DMS53 (cell line): ENCODE measurements around the gene PPM1E.
"Not testable (repeated sequence)": the region's sequence is repeated elsewhere in the genome, so short reads cannot be mapped to it uniquely, and the experiment has no call there.

Source experiments
- DNase-seq: peaks from one replicate; lab custom pipeline; 2025; lab: John Stamatoyannopoulos, UW

PPM1E gene

DNA sequence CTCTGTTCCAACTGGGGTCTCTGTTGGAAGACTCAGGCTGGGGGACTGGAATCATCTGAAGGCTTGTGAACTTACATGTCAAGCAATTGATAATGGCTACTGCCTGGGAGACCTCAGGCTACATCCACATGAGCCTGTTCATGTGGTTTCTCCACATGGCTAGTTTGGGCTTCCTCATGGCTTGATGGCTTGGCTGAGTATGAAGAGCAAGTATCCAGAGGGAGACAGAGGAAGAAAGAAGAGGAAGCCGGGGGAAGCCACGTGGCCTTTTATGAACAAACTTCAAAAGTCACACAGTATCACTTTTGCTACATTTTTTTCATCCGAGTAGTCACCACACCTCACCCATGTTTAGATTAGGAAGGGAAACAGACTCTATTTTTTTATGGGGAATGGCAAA is 192.2 kb downstream of the PPM1E start:
- DNase-seq = no peak

DNA sequence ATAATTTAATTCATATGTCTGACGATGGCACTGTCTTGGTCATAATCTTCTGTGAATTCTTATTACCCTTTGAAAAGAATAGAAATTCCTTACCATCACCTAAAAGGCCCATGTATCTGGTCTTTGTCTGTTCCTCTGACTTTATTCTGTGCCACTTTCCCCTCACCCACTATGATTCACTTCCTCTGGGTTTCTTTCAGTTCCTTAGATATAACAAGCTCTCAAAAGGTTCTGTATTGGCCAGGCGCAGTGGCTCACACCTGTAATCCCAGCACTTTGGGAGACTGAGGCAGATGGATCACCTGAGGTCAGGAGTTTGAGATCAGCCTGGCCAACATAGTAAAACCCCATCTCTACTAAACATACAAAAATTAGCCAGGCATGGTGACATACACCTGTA is 198.7 kb downstream of the PPM1E start:
- not testable (repeated sequence) for DNase-seq

DNA sequence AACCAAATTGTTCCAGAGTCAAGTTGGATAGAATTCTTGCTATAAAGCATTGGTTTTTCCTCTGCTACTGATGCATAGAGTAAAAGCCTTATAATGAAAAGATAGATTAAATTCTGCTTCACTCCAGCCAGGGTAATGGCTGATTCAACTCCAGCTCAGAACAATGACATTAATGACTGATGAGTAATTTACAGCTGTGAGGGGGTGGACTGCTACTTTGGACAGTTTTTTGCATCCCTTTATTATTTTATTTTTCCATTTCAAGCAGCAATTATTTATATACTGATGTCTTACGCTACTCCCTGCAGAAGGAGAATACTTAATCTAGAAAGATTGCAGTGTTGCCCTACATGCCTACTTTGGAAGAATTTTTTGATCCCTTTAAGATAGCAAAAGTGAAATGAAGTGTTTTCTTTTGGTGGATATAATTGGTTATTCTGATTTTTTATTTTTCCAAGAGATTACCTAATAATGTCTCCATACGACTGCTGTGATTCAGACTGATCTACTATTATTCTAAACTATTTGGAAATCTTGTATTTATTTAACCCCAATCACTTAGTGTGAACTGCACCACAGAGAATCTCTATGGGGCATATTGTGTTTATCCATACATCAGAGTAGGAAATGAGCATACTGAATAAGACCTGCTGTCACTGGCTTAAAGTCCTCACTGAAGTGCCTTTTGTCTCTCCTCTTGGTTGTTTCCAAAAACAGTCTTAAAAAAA is 201.5 kb downstream of the PPM1E start:
- no peak for DNase-seq

DNA sequence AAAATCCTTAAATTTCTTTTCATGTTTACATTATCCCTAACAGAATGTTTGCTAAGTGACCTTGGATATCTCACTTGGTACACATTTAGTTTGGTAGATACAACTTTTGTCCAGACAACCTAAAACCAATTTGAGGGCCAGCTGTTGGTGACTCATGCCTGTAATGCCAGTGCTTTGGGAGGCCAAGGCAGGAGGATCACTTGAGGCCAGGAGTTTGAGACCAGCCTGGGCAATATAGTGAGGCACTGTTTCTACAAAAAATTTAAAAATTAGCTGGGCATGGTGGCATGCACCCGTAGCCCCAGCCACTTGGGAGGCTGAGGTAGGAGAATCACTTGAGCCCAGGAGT is 202.0 kb downstream of the PPM1E start:
- DNase-seq = not testable (repeated sequence)

DNA sequence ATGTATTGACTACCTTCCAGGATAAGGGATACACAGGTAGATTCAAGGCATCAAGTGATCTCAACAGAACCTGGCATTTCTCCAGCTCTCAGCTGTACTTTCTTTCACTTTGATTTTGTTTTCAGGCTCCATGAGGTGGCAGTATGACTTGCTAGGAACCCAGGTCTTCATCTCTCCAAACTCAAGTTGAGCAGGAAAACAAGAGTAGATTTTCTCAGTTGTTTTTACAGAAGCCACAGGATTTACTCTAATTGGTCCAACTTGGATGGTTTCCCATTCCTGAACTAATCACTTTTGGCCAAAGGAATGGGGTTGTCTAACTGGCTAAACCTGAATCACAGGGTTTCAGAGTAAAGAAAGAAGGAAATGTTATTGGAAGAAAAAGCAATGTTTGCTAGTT is 204.4 kb downstream of the PPM1E start:
- peak; percentile 59 for DNase-seq

DNA sequence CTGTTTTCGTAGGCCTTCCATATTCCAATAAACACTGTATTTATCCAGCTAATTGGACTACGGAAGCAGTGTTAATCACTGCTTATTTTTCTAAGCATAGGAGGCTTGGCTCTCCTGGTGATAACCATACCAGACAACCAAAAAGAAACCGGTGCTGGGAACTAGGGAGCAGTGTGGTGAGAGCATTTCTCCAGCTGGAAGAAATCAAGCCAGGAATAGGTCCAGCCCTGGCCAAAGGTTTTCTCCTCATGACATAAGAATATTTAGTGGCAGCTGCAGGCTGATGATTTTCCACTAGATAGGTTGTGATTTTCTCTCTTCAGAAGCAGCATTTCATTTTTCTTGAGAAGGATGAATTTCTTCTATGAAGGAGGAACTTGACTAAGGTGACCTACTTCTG is 209.6 kb downstream of the PPM1E start:
- no peak for DNase-seq

DNA sequence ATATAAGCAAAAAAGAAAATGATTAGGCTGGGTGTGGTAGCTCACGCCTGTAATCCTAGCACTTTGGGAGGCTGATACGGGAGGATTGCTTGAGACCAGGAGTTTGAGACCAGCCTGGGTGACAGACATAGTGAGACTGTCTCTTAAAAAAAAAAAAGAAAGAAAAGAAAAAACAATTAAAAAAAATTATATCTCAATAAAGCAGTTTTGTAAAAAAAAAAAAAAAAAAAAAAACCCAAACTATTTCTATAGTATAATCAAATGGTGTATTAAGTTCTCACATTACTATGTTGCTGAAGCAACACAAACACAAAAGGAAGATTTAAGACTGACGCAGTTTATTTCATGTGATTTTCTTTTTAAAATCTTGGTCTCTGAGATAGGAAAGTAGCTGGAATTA is 210.6 kb downstream of the PPM1E start:
- no peak for DNase-seq

DNA sequence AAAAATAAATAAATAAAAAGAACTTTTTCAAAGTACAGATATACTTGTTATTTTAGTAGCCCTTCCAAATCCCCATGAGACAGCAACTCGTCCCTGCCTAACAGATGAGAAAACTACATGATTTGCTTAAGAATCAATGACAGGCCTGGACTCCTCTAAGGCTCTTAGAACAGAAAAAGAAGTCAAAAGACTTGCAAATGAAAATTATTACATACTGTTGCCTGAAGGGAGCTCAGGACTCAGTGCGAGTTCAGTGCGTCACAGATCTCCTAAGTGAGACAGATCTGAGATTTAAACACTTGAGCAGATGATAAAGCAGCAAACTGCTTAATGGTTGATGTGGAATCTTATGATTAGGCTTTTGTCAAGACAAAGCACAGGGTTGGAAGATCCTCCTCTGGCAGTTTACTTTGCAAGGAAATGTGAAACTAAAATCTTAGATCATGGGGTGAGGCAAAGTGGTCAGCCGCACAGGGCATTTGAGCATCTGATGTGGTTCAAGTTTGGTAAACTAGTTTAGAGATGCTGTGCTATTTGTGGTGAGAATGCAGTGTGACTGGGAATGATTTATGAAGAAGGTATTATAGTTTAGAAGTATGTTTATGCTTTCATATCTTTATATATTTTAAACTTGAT is 212.9 kb downstream of the PPM1E start:
- DNase-seq = no peak

DNA sequence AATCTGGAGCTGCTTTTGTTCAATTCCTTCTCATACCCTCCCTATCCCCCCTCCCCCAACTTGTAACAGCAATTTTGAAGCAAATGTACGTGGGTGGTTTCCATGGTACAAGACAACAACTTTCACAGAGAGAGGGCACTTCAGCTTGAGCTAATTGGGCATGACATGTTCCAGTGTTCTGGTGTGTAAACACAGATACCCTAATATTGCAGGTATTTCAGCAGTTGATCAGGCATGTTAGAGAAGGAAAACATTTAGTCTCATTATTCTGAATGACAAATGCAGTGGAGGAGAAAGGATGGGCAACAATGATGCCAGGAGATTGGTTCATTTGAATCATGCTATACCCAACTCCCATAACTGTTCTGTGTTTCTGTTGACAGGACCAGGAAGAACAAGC is 213.5 kb downstream of the PPM1E start:
- peak; percentile 63 for DNase-seq

DNA sequence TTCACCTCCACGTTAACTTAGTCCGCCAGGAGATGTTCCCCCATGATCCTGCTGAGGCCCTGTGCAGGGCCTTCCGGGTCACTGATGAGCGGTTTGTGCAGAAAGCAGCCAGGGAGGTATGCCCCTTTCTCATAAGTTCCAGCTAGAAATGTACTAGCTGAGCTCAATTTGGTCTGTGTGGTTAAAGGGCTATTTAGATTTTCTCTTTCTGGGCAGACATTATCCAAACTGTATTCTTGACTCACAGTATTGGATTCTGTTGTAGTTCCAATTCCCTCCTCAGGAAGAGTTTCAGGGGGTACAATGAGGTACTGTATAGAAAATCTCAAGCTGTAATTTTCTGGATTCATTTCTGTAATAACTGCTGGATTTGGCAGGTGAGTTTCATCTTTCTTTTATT is 214.0 kb downstream of the PPM1E start:
- DNase-seq = no peak

DNA sequence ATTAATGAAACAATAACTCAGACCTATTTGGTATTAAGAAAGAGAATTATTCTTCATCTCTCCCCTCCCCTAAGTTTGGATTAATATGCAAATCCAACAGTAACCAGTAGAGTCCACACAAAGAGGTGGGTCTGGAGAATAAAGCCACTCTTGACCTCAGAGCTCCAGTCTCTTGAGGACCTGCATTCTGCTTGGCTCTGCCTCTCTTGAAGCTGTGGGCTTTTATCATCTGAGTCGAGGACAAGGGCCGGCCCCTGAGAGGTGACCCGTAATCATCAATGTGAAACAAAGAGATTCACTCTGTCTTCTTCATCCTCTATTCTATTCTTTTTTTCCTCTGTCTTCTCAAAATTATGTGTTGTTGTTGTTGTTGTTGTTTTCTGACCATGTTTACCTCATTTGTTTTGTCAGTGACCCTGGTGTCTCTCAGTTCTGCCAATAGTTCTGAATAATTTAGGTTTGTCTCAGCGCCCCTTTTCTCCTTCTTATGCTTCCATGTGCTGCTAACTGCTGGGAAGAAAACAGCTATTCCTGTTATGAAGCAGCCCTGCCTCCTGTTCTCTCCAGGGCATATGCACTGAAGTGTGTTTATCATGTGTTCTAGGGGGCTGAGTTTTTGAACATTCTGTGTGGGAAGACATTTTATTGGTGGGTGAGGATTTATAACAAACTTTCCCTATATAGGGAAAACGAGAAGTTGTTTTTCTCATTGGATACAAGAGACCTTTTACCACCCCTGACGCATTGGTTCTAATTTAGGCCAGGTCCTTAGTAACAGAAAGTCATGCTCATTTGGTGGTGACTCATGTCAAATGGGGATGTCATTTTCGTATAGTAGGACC is 215.2 kb downstream of the PPM1E start:
- DNase-seq = no peak

DNA sequence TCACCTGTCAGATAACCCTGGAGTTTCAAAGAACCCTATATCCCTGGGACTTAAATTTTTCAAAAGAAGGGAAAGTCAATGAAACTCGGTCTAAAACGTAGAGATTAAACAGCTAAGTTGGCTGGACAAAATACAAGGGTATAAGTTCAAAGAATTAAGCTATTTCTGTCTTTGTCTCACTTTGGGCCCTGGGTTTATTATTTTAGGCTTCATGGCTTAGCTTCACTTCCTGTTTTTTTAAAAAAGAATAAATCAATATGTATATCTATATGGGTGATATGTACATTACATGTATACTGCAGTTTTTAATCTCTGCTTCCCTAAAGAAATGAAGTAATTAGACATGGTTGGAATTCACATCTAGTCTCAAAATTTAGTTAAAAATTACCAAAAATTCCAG is 218.7 kb downstream of the PPM1E start:
- no peak for DNase-seq

DNA sequence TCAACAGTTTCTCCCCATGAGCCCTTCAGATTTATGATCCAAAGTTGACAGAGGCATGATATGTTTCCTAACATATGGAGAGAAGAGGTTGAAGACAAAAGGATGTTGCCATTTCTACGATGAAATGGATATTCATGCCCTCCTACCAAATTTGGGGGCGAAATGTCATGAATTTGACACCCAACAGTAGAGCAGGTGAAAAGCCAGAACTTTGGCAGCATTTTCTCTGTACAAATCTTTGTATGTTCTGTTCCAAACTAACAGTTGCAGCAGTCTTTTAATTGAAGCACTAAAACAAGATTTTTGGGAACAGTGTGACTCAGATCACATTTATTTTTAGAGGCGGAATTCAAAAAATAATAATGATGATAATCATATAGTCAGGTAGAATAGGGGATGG is 220.9 kb downstream of the PPM1E start:
- DNase-seq = no peak

DNA sequence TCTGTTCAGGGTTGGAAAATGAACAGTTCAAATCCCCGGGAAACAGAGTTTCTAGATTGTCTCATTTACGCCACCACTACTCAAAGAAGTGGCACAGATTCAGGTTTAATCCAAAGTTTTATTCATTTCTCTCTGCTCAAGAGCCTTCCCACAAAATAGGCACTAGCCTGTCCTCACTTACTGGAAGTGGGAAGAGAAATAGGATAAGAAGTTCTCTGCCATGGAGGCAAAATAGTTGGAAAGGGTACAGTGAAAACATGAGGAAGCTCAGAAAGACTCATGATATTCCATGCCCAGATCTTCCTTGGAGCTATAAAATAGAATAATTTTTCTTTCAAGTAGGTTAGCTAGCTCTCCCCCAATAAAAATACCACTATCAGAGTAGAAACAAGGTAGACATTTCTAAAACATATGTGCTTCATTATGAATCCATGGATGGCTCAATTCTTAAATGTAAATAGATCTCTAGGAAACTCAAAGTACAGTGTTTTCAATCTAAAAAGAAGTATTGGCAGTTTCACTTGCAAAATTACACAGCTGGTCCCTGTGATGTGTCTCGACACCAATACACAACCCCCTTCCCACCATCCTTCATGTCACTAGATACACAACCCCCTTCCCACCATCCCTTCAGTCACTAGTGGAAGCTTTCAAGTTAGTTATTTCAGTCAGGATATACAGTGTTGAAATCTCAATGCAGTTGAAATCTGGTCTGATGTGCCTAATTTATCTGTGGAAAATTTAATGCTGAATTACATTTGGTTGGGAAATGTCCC is 225.2 kb downstream of the PPM1E start:
- DNase-seq = no peak

DNA sequence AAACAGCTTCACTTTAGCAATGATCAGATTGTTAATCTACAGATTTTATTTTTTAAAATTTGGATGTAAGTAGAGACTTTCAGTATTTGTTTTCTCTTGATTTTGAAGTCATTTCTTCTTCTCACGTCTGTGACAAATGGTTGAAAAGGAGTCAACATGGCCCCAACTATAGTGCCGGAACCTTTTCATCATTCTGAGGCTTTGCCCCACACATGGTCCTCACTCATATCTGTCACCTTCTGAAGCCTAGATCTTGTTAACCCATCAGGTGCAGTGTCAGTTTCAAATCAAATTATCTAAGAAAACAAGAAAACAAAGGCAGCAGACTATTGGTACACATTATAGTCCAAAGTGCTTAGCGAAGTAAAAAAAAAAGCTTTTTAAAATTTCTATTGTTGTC is 227.0 kb downstream of the PPM1E start:
- DNase-seq = no peak

DNA sequence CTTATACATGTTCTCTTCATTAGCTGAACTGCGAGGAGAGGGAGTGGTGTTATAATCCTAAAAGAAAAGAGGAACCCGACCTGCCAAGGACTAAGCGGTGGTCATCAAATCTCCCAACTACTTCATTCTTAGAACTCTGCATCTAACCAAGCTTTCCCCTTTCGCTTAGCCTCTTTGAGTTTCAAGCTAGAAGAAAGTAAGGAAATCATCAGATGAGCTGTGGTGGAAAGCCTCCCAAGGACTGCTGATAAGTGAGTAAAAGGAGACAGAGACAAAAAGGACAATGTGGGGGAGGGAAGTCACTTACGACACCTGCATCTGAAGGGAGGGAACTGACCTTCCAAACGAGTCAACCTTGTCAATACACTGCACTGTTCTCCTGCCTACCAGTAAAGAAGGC is 229.7 kb downstream of the PPM1E start:
- no peak for DNase-seq

DNA sequence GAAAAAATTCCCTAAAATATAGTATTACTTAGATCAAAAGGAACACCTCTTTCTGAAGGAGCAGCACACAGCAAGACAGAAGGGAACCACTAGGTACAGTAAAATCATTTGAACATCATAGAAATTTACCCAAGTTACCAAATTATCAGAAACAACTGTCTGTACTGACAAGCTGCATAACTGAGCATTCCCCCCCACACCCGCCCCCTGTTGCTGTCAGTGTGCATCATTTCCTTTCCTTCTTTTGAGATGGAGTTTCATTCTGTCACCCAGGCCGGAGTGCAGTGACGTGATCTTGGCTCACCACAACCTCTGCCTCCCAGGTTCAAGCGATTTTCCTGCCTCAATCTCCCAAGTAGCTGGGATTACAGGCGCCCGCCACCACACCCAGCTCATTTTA is 230.3 kb downstream of the PPM1E start:
- no peak for DNase-seq

DNA sequence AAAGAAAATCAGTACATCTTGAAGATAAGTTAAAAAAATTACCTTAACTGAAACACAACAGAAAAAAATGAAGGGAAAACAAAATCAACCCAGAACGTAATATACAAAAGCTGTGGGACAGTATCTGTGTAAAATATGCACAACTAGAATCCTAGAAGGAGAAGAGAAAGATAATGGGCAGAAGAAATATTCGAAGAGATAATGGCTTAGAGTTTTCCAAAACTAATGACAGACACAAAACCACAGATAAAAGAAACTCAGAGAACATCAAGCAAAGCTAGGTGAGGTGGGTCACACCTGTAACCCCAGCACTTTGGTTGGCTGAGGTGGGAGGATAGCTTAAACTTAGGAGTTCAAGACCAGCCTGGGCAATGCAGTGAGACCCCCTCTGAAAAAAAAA is 234.0 kb downstream of the PPM1E start:
- DNase-seq = no peak

DNA sequence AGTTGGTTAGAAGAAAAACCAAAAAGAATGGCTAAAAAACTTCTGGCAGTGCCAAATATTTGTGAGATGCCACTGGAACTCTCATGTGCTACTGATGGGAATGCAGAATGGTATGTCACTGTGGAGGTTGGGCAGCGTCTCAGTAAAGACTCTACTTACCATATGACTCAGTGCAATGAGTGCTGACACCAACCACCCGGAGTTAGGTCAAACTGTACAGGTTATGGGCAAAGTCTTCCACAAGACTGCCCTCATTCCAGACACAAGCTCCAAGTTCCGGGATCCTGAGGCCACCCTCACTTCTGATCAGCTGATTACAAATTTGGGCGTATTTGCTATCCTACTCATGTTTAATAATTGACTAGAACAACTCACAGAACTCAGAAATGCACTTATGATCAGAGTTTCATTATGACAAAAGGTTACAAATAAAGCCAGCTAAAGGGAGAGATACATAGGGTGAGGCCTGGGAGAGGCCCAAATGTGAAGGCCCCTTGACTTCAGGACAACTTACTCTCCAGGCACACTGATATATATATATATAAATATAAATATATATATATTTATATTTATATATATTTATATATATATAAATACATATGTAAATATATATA is 236.2 kb downstream of the PPM1E start:
- peak; percentile 46 for DNase-seq

DNA sequence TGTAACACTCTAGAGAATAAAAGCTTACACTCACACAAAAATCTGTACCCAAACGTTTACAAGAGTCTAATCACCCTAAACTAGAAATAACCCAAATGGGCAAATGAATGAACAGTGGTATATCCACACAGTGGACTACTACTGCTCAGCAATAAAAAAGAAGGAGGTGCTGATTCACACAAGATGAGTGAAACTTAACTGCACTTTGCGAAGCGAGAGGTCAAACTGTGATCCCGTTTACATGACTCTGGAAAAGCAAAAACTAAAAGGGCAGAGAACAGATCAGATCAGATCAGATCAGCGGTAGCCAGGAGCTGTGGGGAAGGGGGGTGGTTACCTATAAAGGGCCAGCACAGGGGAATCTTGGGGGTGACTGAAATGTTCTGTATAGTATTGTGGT is 237.7 kb downstream of the PPM1E start:
- no peak for DNase-seq

DNA sequence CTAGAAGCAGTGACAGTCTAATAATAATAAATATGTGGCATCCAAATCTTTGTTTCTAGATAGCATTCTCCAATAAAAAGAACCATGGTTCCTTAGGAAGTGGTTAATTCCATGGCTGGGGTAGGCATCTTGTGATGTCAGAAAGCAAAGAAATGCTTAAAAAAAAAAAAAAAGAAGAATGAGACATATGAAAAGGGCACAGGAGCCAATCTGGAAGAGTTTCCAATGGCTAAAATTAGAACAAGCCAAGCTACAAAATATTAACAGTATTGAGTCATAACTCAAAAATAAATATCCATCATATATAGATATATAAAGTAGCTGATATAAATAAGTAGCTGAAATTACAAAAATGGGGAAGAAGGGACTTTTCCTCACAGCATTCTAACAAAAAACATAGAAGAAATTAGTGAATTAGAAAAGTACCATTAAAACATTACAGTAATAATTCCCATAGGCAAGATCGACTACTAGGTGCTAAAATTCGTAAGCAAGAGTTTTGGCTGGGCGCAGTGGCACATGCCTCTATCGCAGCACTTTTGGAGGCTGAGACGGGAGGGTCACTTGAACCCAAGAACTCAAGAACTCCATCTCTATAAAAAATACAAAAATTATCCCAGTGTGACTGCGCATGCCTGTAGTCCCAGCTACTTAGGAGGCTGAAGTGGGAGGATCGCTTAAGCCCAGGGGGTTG is 239.7 kb downstream of the PPM1E start:
- no peak for DNase-seq
